T-helper 2 cell treated with Interferon-gamma antibody and Interleukin-4, amounts not matched to agents 5 μg/mL and 100 μg/mL, for 36 hours (primary cell): ENCODE results near the gene LENG9.

Source experiments
- DNase-seq: peaks from one replicate; pipeline ENCODE4 v3.0.0; 2021; ENCODE audit warnings: low spot score
- H3K27ac Mint-ChIP-seq: one replicate; pipeline ENCODE4 v1.8.0; 2021; ENCODE audit warnings: mild to moderate bottlenecking, mixed read lengths
- H3K27me3 Mint-ChIP-seq: one replicate; pipeline ENCODE4 v1.8.0; 2021; ENCODE audit warnings: low read depth, mixed read lengths
- H3K36me3 Mint-ChIP-seq: one replicate; pipeline ENCODE4 v1.8.0; 2021; ENCODE audit warnings: low read depth, mixed read lengths
- H3K4me1 Mint-ChIP-seq: one replicate; pipeline ENCODE4 v1.8.0; 2021; ENCODE audit warnings: low read depth, mixed read lengths
- H3K4me3 Mint-ChIP-seq: one replicate; pipeline ENCODE4 v1.8.0; 2022; ENCODE audit warnings: mild to moderate bottlenecking, moderate library complexity, mixed read lengths
- H3K9me3 Mint-ChIP-seq: one replicate; pipeline ENCODE4 v1.8.0; 2021; ENCODE audit warnings: mixed read lengths

The LENG9 gene

GRCh38 chr19:54492568-54492967, 29.0 kb upstream of the LENG9 start:
- DNase-seq = no peak
- Mint-ChIP-seq H3K4me1 (peaks cover 4% of the 10 kb centered on the region), H3K27me3 (peaks cover 37% of the 10 kb centered on the region), H3K4me3 (no peak overlapping the region), H3K36me3 (no peaks in the 10 kb centered on the region), H3K9me3 (no peaks in the 10 kb centered on the region), H3K27ac (no peak overlapping the region)

GRCh38 chr19:54489766-54490165, 26.2 kb upstream of the LENG9 start:
- Mint-ChIP-seq H3K36me3 (no peaks in the 10 kb centered on the region), H3K4me3 (no peak overlapping the region), H3K9me3 (no peaks in the 10 kb centered on the region), H3K27ac (no peak overlapping the region), H3K4me1 (peaks cover 3% of the 10 kb centered on the region), H3K27me3 (peaks cover 20% of the 10 kb centered on the region)
- DNase-seq = no peak

- Mint-ChIP-seq H3K27me3 (peaks cover 19% of the 10 kb centered on the region), H3K4me1 (peaks cover 3% of the 10 kb centered on the region), H3K27ac (no peak overlapping the region), H3K9me3 (no peaks in the 10 kb centered on the region), H3K36me3 (no peaks in the 10 kb centered on the region), H3K4me3 (no peak overlapping the region)
- no peak for DNase-seq
Observed at GRCh38 chr19:54489341-54489740, 25.8 kb upstream of the LENG9 start.

GRCh38 chr19:54485851-54486250, 22.3 kb upstream of the LENG9 start:
- Mint-ChIP-seq H3K4me3 (no peak overlapping the region), H3K27ac (no peak overlapping the region), H3K9me3 (no peaks in the 10 kb centered on the region), H3K36me3 (no peaks in the 10 kb centered on the region), H3K4me1 (peaks cover 16% of the 10 kb centered on the region), H3K27me3 (peaks cover 16% of the 10 kb centered on the region)
- DNase-seq = no peak

- no peak overlapping the region for H3K4me3 Mint-ChIP-seq
- H3K4me1 Mint-ChIP-seq = peaks cover 18% of the 10 kb centered on the region
- H3K27ac Mint-ChIP-seq = no peak overlapping the region
- H3K36me3 Mint-ChIP-seq = no peaks in the 10 kb centered on the region
- no peaks in the 10 kb centered on the region for H3K9me3 Mint-ChIP-seq
- no peak for DNase-seq
- H3K27me3 Mint-ChIP-seq = peaks cover 12% of the 10 kb centered on the region
Observed at GRCh38 chr19:54484451-54484850, 20.9 kb upstream of the LENG9 start.

- no peaks in the 10 kb centered on the region for H3K36me3 Mint-ChIP-seq
- H3K27ac Mint-ChIP-seq = no peak overlapping the region
- H3K4me3 Mint-ChIP-seq = no peak overlapping the region
- H3K9me3 Mint-ChIP-seq = no peaks in the 10 kb centered on the region
- no peak for DNase-seq
- H3K27me3 Mint-ChIP-seq = peaks cover 13% of the 10 kb centered on the region
- peaks cover 21% of the 10 kb centered on the region for H3K4me1 Mint-ChIP-seq
Observed at GRCh38 chr19:54482889-54483288, 19.3 kb upstream of the LENG9 start.

GRCh38 chr19:54481326-54481930, 17.9 kb upstream of the LENG9 start:
- no peaks in the 10 kb centered on the region for H3K36me3 Mint-ChIP-seq
- peak overlapping the region; percentile 10 for H3K4me3 Mint-ChIP-seq
- DNase-seq = peak; percentile 34
- H3K27me3 Mint-ChIP-seq = peaks cover 18% of the 10 kb centered on the region
- no peaks in the 10 kb centered on the region for H3K9me3 Mint-ChIP-seq
- H3K27ac Mint-ChIP-seq = peak overlapping the region; percentile 35
- peaks cover 21% of the 10 kb centered on the region for H3K4me1 Mint-ChIP-seq

GRCh38 chr19:54480051-54480450, 16.5 kb upstream of the LENG9 start:
- Mint-ChIP-seq H3K4me3 (no peak overlapping the region), H3K36me3 (no peaks in the 10 kb centered on the region), H3K27me3 (peaks cover 17% of the 10 kb centered on the region), H3K9me3 (no peaks in the 10 kb centered on the region), H3K4me1 (peaks cover 18% of the 10 kb centered on the region), H3K27ac (no peak overlapping the region)
- DNase-seq = no peak

GRCh38 chr19:54478677-54479266, 15.2 kb upstream of the LENG9 start:
- no peaks in the 10 kb centered on the region for H3K9me3 Mint-ChIP-seq
- no peaks in the 10 kb centered on the region for H3K36me3 Mint-ChIP-seq
- peaks cover 18% of the 10 kb centered on the region for H3K4me1 Mint-ChIP-seq
- H3K27ac Mint-ChIP-seq = no peak overlapping the region
- H3K4me3 Mint-ChIP-seq = no peak overlapping the region
- no peak for DNase-seq
- peaks cover 20% of the 10 kb centered on the region for H3K27me3 Mint-ChIP-seq

GRCh38 chr19:54477650-54478049, 14.1 kb upstream of the LENG9 start:
- H3K27me3 Mint-ChIP-seq = peaks cover 26% of the 10 kb centered on the region
- peaks cover 15% of the 10 kb centered on the region for H3K4me1 Mint-ChIP-seq
- H3K27ac Mint-ChIP-seq = no peak overlapping the region
- no peak overlapping the region for H3K4me3 Mint-ChIP-seq
- DNase-seq = no peak
- H3K36me3 Mint-ChIP-seq = no peaks in the 10 kb centered on the region
- H3K9me3 Mint-ChIP-seq = no peaks in the 10 kb centered on the region

GRCh38 chr19:54475706-54476105, 12.1 kb upstream of the LENG9 start:
- no peak overlapping the region for H3K27ac Mint-ChIP-seq
- no peaks in the 10 kb centered on the region for H3K9me3 Mint-ChIP-seq
- no peak for DNase-seq
- peaks cover 6% of the 10 kb centered on the region for H3K4me1 Mint-ChIP-seq
- peaks cover 29% of the 10 kb centered on the region for H3K27me3 Mint-ChIP-seq
- no peaks in the 10 kb centered on the region for H3K36me3 Mint-ChIP-seq
- H3K4me3 Mint-ChIP-seq = no peak overlapping the region

- H3K9me3 Mint-ChIP-seq = no peaks in the 10 kb centered on the region
- H3K27ac Mint-ChIP-seq = no peak overlapping the region
- H3K27me3 Mint-ChIP-seq = peaks cover 42% of the 10 kb centered on the region
- H3K4me1 Mint-ChIP-seq = peaks cover 3% of the 10 kb centered on the region
- no peak overlapping the region for H3K4me3 Mint-ChIP-seq
- no peaks in the 10 kb centered on the region for H3K36me3 Mint-ChIP-seq
- DNase-seq = no peak
Observed at GRCh38 chr19:54473892-54474372, 10.4 kb upstream of the LENG9 start.

GRCh38 chr19:54473071-54473891, 9.7 kb upstream of the LENG9 start, which contains the start of gene CDC42EP5:
TSS of gene CDC42EP5 (minus strand) at chr19:54473296. CDS start at chr19:54465547, 7,749 bp downstream.
- H3K9me3 Mint-ChIP-seq = no peaks in the 10 kb centered on the region
- peaks cover 44% of the 10 kb centered on the region for H3K27me3 Mint-ChIP-seq
- no peak for DNase-seq
- H3K36me3 Mint-ChIP-seq = no peaks in the 10 kb centered on the region
- H3K4me3 Mint-ChIP-seq = no peak within 1 kb of the TSS
- H3K27ac Mint-ChIP-seq = no peak within 1 kb of the TSS
- no peaks in the 10 kb centered on the region for H3K4me1 Mint-ChIP-seq
